Right forelimb (tissue), 1 donor: Measurements from ENCODE around the gene GSDMA.
A peak's percentile ranks its signal among the peaks of the same experiment; 100 is the strongest.

Experiments
- DNase-seq: peaks from one replicate; pipeline ENCODE4 v3.0.0-alpha.2; 2018

GSDMA gene, protein sequence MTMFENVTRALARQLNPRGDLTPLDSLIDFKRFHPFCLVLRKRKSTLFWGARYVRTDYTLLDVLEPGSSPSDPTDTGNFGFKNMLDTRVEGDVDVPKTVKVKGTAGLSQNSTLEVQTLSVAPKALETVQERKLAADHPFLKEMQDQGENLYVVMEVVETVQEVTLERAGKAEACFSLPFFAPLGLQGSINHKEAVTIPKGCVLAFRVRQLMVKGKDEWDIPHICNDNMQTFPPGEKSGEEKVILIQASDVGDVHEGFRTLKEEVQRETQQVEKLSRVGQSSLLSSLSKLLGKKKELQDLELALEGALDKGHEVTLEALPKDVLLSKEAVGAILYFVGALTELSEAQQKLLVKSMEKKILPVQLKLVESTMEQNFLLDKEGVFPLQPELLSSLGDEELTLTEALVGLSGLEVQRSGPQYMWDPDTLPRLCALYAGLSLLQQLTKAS

GRCh38 chr17:39962642-39963220 lies at the start of gene GSDMA:
GSDMA (plus strand) TSS chr17:39963004; CDS start chr17:39965688, 2,684 bp downstream.
- DNase-seq: no peak

DNA sequence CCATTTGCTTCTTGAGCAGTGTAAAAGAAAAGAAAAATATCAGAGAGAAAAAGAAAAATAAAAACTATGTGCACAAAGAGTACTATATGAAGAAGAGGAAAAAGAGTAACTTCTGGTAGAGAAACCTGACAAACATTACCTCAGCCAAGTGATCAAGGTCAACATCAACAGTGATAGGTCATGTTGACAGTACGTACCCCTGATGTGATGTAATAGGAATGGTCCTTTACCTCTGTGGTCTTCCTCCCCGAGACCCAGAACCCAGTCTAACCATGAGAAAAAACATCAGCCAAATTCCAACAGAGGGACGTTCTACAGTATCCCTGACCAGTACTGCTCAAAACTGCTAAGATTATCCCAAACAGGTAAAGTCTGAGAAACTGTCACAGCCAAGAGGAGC lies 48.8 kb upstream of the GSDMA start:
- DNase-seq: no peak

- no peak for DNase-seq
Observed at GRCh38 chr17:39915559-39915958, 47.2 kb upstream of the GSDMA start.

DNA sequence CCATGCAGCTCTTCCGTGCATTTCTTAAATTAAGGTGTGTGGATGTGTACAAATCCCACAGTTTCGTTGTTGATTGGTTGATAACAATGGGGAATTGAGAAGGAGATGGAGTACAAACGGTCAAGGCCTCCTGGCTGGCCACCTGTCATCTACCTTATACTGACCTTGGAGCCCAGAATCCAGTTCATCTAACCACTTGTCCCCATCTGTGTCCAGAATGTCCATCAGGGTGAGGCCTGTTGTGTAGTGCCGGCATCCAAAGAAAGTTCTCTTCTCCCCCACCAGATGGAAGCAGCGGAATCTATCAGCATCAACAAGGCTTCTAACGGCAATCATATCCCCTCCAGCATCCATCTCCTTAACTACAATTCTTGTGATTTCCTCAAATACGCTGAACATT lies 45.9 kb upstream of the GSDMA start:
- DNase-seq: no peak

GRCh38 chr17:39919087-39919683 lies 43.6 kb upstream of the GSDMA start:
- DNase-seq: no peak

DNA sequence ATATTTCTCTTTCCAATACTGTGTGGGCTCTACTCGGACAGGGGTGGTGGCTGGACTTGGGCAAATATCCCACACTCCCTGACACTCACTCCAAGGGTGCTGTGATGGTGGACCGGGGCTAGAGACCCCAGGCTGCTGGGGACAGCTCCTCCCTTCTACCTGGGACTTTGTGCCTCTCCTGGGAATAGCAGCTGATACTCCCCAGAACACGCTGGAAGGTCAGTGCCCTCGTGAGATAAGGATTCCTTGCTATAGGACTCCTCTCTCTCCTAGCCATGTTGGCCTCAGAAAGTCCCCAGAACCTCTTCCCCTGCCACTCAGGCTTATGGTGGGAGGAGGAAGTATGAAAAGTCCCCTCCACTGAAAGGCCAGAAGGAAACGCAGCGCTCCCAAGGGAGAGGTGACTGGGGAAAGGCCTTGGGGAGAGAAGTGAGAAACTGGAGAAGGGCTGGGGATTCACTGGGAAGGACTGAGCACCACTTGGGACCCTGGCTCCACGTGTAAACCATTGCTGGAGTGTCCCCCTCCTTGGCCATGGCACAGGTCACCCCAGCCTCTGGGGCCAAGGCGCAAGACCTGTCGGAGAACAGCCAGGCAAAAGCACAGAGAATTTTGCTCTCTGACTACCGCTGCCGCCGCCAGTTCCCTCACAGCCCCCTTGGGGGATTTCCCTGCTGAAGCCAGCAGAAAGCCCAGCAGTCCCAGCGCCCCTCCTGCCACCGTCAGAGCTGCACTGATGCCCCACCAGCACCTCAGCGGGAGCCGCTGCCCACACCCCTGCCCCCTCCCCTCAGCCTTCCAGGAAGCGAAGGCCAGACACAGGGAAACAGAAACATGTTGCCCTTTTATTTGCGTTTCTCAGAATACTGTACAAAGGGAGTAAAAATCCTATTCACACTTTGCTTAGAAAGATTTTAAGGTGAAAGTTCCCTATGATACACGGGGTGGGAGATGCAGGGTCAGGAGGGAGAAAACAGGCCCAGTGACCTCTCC lies 42.3 kb upstream of the GSDMA start:
- no peak for DNase-seq

DNA sequence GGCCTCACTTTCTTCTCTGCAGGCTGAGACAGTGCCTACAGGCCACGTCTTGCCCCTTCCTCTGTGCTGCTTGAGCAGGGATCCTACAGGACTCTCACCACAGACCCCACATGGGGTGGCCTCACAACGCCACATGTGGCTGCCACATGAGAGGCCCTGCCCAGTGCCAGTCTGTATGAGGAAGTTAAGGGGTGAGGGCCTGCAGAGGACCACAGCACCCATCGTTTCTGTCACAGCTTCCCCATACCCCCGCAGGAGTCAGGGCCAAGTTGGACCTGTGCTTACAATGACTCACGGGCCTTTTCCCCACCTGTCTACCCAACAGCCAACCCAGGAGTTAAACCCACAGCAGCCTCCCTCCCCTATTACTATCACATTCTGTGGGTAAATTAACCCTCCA lies 41.5 kb upstream of the GSDMA start:
- no peak for DNase-seq

GRCh38 chr17:39922006-39922405 lies 40.8 kb upstream of the GSDMA start:
- DNase-seq: no peak

DNA sequence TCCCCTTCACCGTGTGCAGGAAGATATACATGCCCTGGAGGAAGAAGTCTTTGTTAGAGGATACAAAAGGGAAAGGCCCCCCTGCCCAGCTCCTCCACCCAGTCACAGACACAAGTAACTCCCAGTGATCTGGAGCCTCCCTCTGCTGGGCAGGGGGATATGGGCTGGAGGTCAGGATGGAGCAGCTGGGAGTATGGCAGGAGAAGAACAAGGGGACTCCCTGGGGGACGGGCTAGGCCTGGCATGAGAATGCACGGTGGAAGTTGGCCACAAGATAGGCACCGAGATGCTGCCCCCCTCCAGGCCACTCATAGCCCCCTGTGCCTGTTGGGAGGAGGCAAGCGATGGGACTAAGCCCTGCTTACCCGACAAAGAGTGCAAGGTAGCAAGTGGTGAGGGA lies 39.6 kb upstream of the GSDMA start:
- DNase-seq: peak; percentile 19

DNA sequence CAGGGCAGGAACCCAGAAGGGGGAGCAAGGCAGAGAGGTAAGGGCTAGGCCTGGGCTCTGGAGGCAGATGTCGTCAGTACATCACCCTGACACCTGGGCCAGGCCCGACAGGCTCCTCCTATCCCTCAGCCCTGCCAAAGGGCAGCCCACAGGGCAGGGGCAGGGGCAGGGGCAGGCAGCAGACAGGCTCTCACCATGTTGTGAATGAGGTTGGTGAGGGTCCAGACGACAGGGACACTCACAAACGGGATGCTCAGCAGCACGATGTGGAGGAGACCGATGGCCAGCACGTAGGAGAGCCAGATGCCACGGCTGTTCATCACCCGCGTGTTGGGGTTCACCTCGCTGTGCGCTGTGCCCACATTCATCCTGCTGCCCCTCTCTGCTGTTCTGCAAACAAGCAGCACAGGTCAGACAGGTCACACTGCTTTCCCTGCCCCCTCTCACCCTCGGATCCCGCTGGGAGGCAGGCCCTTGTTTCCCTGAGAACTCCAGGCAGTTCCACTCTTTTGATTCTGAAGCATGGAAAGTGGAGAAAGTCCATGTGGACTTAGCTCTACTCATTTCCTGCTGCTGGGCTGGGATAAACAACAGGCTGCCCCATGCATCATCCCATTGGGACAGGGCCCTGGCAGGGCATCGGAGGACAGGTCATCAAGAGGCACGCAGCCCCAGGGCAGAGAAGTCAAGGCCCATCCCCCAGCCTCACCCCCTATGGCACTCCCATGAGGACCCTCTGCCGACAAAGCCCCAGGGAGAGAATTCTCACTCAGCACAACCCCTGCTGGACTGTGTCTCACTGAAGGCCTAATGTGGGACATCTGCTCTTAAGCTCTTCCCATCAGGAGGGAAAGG lies 38.7 kb upstream of the GSDMA start:
- DNase-seq: no peak

DNA sequence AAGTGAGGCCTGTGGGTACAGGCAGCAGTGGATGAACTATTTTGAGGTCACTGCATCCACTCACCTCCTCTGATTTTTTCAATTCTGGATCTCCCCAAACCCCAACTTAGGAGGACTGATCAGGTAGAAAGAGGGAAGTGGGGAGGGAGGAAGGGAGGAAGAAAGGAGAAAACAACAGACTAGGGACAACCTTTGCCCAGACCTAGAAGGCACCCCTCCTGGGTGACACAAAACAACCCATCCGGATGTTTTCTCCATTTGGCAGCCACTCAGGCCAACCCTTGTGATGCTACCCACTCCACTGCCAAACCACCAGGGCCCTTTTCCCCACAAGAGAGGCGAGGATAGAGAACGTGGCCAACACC lies 38.1 kb upstream of the GSDMA start:
- DNase-seq: no peak

DNA sequence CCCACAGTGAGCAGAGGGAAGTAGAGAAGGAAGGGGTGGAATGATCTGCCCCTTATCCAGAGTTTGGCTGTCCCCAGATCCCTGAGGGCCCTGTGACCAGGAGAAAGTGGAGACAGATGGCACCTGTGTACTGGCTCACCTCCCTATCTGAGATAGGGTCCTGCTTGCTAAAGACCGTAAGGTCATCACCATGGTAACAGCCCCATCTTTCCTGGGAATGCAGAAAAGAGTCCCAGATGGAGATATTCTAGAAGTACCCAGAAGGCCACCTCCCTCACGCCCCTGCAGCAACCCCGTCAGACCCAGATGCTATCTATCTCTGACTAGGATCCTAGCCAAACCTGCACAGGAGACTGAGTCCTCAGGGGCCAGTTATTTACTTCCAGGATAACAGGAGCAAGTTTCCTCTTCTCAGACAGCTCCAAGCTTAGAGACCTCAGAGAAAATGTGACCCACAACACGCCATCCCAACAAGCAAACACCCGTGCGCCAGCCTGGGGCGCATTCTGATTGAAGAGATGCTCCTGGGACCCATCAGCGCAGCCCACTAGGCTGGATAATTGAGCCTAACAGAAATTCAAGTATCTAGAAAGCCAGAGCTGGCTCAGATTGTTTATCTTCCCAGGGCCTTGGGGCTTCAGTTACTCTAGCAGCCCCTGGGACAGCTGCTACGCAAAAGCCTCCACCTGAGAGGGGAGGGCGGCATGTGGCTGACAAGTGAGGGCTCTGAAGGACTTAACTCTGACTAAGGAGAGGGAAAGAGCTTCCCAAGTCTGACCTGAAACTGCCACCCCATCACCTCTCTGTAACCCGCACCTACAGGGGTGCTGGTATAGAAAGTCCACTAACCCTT lies 37.3 kb upstream of the GSDMA start:
- no peak for DNase-seq

GRCh38 chr17:39926135-39926587 lies 36.6 kb upstream of the GSDMA start:
- DNase-seq: no peak

- no peak for DNase-seq
Observed at GRCh38 chr17:39926588-39927100, 36.2 kb upstream of the GSDMA start.

GRCh38 chr17:39927101-39927928 lies 35.5 kb upstream of the GSDMA start, which contains the start of the genes LRRC3C and ORMDL3:
LRRC3C (plus strand) TSS chr17:39927732; CDS start chr17:39941524, 13,792 bp downstream.
ORMDL3 (minus strand) TSS chr17:39927601; CDS start chr17:39924203, 3,398 bp downstream.
- DNase-seq: peak; percentile 98

DNA sequence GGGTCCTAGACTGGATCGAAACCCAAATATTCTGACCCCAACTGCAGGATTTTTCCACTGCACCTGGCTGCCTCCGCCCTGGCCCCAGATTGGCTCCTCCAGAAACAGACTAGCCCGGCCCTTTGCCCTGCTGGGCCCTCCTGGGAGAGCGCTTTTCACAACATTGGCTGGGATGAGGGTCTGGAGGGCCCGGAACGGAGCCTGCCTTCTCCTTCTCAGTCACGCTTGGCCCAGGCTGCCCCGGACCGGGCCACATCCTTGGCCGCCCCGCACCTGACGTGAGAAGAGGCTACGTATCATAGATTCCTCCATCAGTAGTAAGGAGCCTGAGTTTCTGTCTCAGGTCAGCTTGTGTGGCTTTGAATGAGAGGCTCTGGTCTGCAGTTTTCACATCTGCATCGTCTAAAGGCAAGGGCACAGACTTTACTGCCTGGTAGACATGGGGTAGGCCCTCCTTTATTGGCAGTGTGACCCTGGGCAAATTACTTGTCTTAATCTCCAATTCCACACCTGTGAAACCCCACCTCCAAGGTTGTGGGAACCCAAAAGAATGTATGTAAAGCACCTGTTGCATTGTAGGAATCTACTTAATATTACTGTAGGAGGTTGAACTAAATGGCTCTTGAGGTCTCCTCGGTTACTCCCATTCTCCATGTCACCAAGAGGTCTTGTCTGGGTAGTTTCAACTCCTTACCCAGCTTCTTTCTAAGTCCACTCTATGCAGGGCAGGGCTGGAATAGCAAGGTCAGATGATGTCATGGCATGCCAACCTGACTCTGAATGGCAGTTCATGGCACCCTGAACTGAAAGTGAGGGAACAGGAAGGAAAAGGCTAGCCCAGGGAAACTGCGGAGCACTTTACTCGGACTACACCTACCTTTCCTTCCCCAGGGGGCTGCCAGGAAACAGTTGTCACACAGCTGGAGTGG lies 34.6 kb upstream of the GSDMA start:
- DNase-seq: no peak

DNA sequence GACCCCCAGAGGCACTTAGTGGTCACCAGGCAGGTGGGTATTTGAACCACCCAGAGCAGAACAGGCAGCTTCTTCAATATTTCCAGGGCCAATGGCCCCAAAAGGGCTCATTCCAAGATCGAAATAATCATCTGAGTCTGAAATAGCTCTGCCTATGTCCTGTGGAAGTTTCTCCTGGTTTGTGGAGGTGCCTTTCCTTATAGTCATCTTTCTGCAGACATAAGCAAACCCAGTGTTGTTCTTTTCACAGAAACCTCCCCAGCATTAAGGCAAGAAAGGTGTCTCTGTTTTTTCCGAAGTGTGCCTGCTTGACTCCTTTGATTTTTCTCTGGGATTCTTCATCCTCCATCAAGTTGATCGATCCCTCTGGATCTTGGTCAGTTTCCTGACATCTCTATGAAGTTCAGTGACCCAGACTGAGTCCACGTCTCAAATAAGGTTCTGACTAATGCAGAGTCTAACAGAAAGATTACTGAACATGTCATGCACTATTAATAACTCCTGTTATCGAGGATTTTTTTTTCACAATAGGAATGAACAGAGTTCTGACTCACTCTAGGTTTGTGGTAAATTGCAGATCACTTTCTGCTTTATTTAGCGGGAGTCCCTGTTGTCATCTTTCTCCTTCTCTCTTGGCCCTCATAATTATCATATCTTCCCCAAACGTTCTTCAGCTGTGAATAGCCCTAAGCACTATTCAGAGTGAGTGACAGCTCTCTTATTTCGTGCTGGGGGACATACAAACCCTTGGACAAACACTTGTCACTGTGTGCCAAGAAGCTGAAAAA lies 33.8 kb upstream of the GSDMA start:
- DNase-seq: no peak
